GM13976 (cell line): ENCODE results near the gene LAIR2.

Experiments used
- DNase-seq: peaks from one replicate; pipeline ENCODE4 v3.0.0; 2012; ENCODE audit warnings: low spot score
- in situ Hi-C: fragments of 300-500 bp; cut with MboI; formaldehyde crosslinking; loops from one replicate; pipeline ENCODE4 v1.12.0; 2022; ENCODE audit warnings: low sequenced_read_pairs, mixed read lengths, inconsistent platforms; ENCODE audit not compliant: unreplicated experiment
- TF ChIP-seq, protein P1 (sequence below): IDR thresholded peaks from 2 replicates; pipeline ENCODE4 v1.5.1; 2012; ENCODE audit warnings: borderline replicate concordance, mild to moderate bottlenecking; ENCODE audit not compliant: insufficient read depth; ENCODE audit errors: extremely low read depth, missing control alignments, control extremely low read depth

LAIR2 gene

DNA sequence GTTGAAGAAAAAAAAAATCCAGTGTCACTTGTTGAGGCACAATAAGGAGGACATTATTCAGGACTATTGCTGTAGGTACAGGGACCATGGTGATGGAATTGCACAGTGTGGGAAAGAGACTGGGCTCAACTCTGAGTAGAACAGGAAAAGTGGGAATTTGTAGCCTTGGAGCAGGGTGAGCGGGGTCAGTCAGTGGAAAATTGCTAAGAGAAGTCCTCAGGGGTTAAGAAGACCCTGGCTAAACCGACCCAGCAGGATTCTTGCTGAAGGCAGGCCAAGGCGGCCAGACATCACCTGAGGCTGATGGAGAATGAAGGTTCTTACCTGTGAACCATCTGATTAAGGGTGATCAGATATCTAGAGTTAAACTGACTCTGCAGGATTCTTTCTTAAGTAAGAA is 12.5 kb downstream of the LAIR2 start:
- no peak for DNase-seq
- in situ Hi-C loops = no loop called here
- TF ChIP-seq, protein P1, sequence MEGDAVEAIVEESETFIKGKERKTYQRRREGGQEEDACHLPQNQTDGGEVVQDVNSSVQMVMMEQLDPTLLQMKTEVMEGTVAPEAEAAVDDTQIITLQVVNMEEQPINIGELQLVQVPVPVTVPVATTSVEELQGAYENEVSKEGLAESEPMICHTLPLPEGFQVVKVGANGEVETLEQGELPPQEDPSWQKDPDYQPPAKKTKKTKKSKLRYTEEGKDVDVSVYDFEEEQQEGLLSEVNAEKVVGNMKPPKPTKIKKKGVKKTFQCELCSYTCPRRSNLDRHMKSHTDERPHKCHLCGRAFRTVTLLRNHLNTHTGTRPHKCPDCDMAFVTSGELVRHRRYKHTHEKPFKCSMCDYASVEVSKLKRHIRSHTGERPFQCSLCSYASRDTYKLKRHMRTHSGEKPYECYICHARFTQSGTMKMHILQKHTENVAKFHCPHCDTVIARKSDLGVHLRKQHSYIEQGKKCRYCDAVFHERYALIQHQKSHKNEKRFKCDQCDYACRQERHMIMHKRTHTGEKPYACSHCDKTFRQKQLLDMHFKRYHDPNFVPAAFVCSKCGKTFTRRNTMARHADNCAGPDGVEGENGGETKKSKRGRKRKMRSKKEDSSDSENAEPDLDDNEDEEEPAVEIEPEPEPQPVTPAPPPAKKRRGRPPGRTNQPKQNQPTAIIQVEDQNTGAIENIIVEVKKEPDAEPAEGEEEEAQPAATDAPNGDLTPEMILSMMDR = no peak

DNA sequence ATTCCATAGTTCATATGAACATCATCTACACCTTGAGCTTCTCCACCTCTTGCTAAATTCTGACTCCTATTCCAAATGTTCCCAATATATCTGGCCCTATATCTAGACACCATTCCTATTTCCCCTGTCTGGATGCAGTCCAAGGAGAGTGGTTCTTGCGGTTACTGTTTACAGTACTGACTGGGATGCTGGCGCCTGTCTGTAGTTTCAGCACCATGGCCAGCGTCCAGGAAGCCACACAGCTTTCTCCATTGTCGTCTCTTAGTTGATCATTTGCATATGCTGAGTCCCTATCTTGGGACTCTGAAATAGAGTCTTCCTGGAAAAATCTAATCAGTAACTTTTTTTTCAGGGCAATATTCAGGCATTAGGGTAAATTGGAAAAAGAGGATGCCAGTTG is 14.9 kb downstream of the LAIR2 start:
- in situ Hi-C loops = no loop called here
- peak; percentile 69 for DNase-seq
- TF ChIP-seq, protein P1 = no peak

DNA sequence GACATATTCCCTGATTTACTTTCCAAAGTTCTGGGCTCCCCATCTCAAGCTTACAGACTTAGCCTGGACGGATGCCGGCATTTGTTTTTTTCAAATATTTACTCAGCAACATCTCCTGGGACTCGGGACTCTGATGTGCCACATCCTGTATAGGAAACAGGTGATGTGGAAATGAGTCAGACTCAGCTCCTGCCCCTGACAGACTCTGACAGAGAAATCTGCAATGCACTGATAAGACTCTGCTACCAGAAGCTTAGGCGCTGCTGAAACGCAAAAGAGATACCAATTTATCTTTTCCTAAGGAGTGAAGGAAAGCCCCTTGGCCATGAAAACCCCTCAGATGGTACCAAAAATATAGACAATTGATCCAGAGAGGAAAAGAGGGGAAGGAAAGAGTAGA is 16.2 kb downstream of the LAIR2 start:
- in situ Hi-C loops = no loop called here
- TF ChIP-seq, protein P1 = no peak
- peak; percentile 59 for DNase-seq

DNA sequence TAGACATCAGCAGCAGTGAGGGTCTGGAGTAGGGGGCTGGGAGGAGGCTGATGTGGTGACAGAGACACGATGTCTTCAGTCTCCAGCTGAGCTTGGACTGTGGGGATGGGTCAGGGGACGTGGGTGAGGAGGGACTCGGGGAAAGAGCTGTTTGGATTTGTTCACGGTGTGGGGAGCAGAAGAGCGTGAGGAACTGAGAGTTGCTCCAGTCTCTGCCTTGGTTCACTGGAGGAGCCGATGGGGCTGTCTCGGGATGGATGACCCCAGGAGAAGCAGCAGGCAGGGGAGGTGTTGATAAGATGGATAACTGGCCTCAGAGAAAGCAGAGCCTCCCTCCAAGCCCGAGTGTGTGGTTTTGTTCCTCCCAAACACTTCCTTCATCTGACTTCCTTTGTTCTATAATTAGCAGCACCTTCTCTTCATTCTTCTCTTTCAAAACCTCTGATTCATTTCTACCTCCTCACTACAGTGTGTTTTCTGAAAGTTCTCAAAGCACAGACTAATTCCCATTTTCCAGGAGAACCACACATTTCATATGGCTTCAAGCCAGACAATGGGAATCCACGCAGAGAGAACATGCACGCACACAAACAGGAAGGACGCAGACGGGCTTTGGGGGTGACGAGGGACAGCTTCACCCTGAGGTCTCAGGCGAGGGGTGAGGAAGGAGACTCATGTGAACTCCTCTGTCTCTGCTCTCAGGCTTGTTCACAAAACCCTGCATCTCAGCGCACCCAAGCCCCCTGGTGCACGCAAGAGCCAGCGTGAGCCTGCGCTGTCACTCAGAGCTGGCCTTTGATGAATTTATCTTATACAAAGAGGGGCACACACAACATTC is 18.6 kb downstream of the LAIR2 start:
- TF ChIP-seq, protein P1 = no peak
- DNase-seq = no peak
- in situ Hi-C loops = no loop called here

- in situ Hi-C loops = no loop called here
- TF ChIP-seq, protein P1 = no peak
- DNase-seq = no peak
Measured at GRCh38 chr19:54521860-54522513, 19.4 kb downstream of the LAIR2 start.

- in situ Hi-C loops = no loop called here
- DNase-seq = no peak
- TF ChIP-seq, protein P1 = no peak
Measured at GRCh38 chr19:54523403-54523802, 20.8 kb downstream of the LAIR2 start.
